GM23338 (cell line): Measurements from ENCODE around the gene SCN2B. TPM values are rescaled to one million over a fixed set of nuclear protein-coding genes. Genes with fewer than 3 reads are reported as not detected.

Experiments used
- ATAC-seq: fragments of 200-7000 bp; cut with Tn5 transposase; 3 replicates; pipeline ENCODE4 v1.9.1; 2020
- DNase-seq: peaks from one replicate; pipeline ENCODE4 v3.0.0-alpha.2; 2015; ENCODE audit warnings: low spot score
- H2AFZ ChIP-seq: fragments of 200-600 bp; sonication (generic); 2 replicates; pipeline ENCODE4 v1.8.0; 2016; ENCODE audit warnings: antibody characterized with exemption, mild to moderate bottlenecking, moderate library complexity
- H3F3A ChIP-seq: fragments of 200-600 bp; sonication (generic); replicated peaks from 2 replicates; pipeline ENCODE4 v1.8.0; 2017; ENCODE audit warnings: antibody characterized with exemption, mixed run types, low read depth
- H3K27ac ChIP-seq: fragments of 200-600 bp; sonication (generic); 2 replicates; pipeline ENCODE4 v1.6.1; 2016; ENCODE audit warnings: low read depth
- H3K27me3 ChIP-seq: fragments of 200-600 bp; sonication (generic); 2 replicates; pipeline ENCODE4 v1.8.0; 2016; ENCODE audit warnings: mild to moderate bottlenecking, mixed run types, moderate library complexity; ENCODE audit not compliant: insufficient read depth
- H3K36me3 ChIP-seq: fragments of 200-600 bp; sonication (generic); 2 replicates; pipeline ENCODE4 v1.8.0; 2016; ENCODE audit warnings: mild to moderate bottlenecking; ENCODE audit not compliant: insufficient read depth
- H3K4me1 ChIP-seq: fragments of 200-600 bp; sonication (generic); 2 replicates; pipeline ENCODE4 v1.8.0; 2016; ENCODE audit warnings: mild to moderate bottlenecking, moderate library complexity; ENCODE audit not compliant: insufficient read depth
- H3K4me2 ChIP-seq: fragments of 200-600 bp; sonication (generic); 2 replicates; pipeline ENCODE4 v1.7.1; 2017; ENCODE audit warnings: mixed run types
- H3K4me3 ChIP-seq: fragments of 200-600 bp; sonication (generic); 2 replicates; pipeline ENCODE4 v1.6.1; 2016; ENCODE audit warnings: mixed run types
- H3K79me2 ChIP-seq: fragments of 200-600 bp; sonication (generic); replicated peaks from 2 replicates; pipeline ENCODE4 v1.8.0; 2017; ENCODE audit warnings: mild to moderate bottlenecking; ENCODE audit not compliant: insufficient read depth
- H3K9me2 ChIP-seq: fragments of 200-600 bp; sonication (generic); 2 replicates; pipeline ENCODE4 v1.8.0; 2017; ENCODE audit not compliant: insufficient read depth
- H4K20me1 ChIP-seq: fragments of 200-600 bp; sonication (generic); replicated peaks from 2 replicates; pipeline ENCODE4 v1.8.0; 2017; ENCODE audit warnings: mild to moderate bottlenecking; ENCODE audit not compliant: insufficient read depth
- H3K27ac Mint-ChIP-seq: 2 replicates; pipeline ENCODE4 v1.8.0; 2020; ENCODE audit warnings: inconsistent platforms, mild to moderate bottlenecking, moderate library complexity, mixed read lengths
- H3K27me3 Mint-ChIP-seq: 3 replicates; pipeline ENCODE4 v1.8.0; 2022; ENCODE audit warnings: low read depth, mild to moderate bottlenecking, moderate library complexity, mixed read lengths, inconsistent platforms; ENCODE audit not compliant: insufficient read depth, poor library complexity
- H3K36me3 Mint-ChIP-seq: 3 replicates; pipeline ENCODE4 v1.8.0; 2021; ENCODE audit warnings: low read depth, mild to moderate bottlenecking, inconsistent platforms, moderate library complexity, mixed read lengths
- H3K4me1 Mint-ChIP-seq: 3 replicates; pipeline ENCODE4 v1.8.0; 2020; ENCODE audit warnings: mild to moderate bottlenecking, inconsistent platforms, mixed read lengths
- H3K4me3 Mint-ChIP-seq: 3 replicates; pipeline ENCODE4 v1.8.0; 2021; ENCODE audit warnings: moderate library complexity, mild to moderate bottlenecking, inconsistent platforms, mixed read lengths
- H3K9me3 Mint-ChIP-seq: 3 replicates; pipeline ENCODE4 v1.8.0; 2020; ENCODE audit warnings: moderate library complexity, mild to moderate bottlenecking, inconsistent platforms, mixed read lengths
- CTCF ChIP-seq, 2 experiments: fragments of 200-600 bp in 1 of 2; sonication (generic) in 1 of 2; conservative IDR thresholded peaks; 2 replicates each; pipeline versions ENCODE4 v1.5.1 to v1.6.1; 2016 to 2017; ENCODE audit warnings: antibody characterized with exemption in 2 of 2, low read depth in 2 of 2, mild to moderate bottlenecking in 2 of 2, moderate library complexity in 1 of 2
- EZH2 ChIP-seq: fragments of 200-600 bp; sonication (generic); IDR thresholded peaks from one replicate; pipeline ENCODE4 v1.8.0; 2017; ENCODE audit warnings: antibody characterized with exemption, mild to moderate bottlenecking, low read depth; ENCODE audit not compliant: unreplicated experiment
- EZH2phosphoT487 ChIP-seq: fragments of 200-600 bp; sonication (generic); IDR thresholded peaks from one replicate; pipeline ENCODE4 v1.8.1; 2018; ENCODE audit warnings: antibody characterized with exemption; ENCODE audit not compliant: unreplicated experiment
- JUNB ChIP-seq: IDR thresholded peaks from one replicate; pipeline ENCODE4 v1.6.1; 2016; ENCODE audit warnings: antibody characterized with exemption; ENCODE audit not compliant: unreplicated experiment
- NANOG ChIP-seq: IDR thresholded peaks from 2 replicates; pipeline ENCODE4 v1.6.1; 2016; ENCODE audit warnings: antibody characterized with exemption, borderline replicate concordance
- REST ChIP-seq: IDR thresholded peaks from one replicate; pipeline ENCODE4 v1.6.1; 2018; ENCODE audit warnings: antibody characterized with exemption; ENCODE audit not compliant: unreplicated experiment
- ZNF114 ChIP-seq: fragments of 250-450 bp; sonication (Bioruptor Pico); IDR thresholded peaks from 2 replicates; pipeline ENCODE4 v1.5.0; 2020; ENCODE audit warnings: mild to moderate bottlenecking, moderate library complexity
- ZNF462 ChIP-seq: fragments of 250-450 bp; sonication (Bioruptor Pico); IDR thresholded peaks from 2 replicates; pipeline ENCODE4 v1.5.0; 2020; ENCODE audit warnings: mild to moderate bottlenecking, moderate library complexity
- polyA plus RNA-seq: library from polyadenylated mRNA; unstranded; fragments of >200 nt; fragmentation: Nextera tagmentation; extraction: Ambion mirVana; gene quantifications from 2 replicates; pipeline ENCODE4 v1.2.1, GENCODE V29; 2016
- total RNA-seq: library from RNA; depleted of rRNA; stranded (reverse); fragments of >200 nt; shearing (Covaris generic); gene quantifications from 2 replicates; pipeline ENCODE4 v1.2.3, GENCODE V29; 2014

The SCN2B gene
- total and polyA plus RNA-seq, 2 experiments from 2014 or later: 0.03 TPM; not detected in 1

- ATAC-seq (no peak), DNase-seq (no peak)
- Mint-ChIP-seq H3K4me1 (peaks cover 40% of the 10 kb centered on the region), H3K27me3 (peaks cover 49% of the 10 kb centered on the region), H3K9me3 (no peaks in the 10 kb centered on the region), H3K36me3 (no peaks in the 10 kb centered on the region), H3K4me3 (no peak overlapping the region), H3K27ac (no peak overlapping the region)
- Histone ChIP-seq H3K27me3 (peaks cover 88% of the 10 kb centered on the region), H3K4me2 (no peak overlapping the region), H3K9me2 (no peaks in the 10 kb centered on the region), H3F3A (no peaks in the 10 kb centered on the region), H4K20me1 (0 out of 2 replicates have a peak, but pooled peaks cover 3% of the 10 kb centered on the region), H3K36me3 (no peaks in the 10 kb centered on the region), H3K4me1 (peaks cover 35% of the 10 kb centered on the region), H3K79me2 (no peaks in the 10 kb centered on the region), H3K4me3 (no peak overlapping the region), H2AFZ (no peak overlapping the region), H3K27ac (no peak overlapping the region)
- TF ChIP-seq ZNF462: no peak
- no peak for TF ChIP-seq CTCF (conservative IDR thresholded peaks at IDR 0.05; ENCODE audit: low read depth in 2 of 2)
- no peak for TF ChIP-seq ZNF114
- no peak for TF ChIP-seq NANOG
- TF ChIP-seq JUNB: no peak
- TF ChIP-seq REST: no peak
- no peak for TF ChIP-seq EZH2phosphoT487
- TF ChIP-seq EZH2: no peak
Measured at GRCh38 chr11:118148240-118148639, 28.2 kb downstream of the SCN2B start.
